OCI-LY3 (cell line): ENCODE results near the gene SLC37A1.

Source experiments
- EZH2phosphoT487 ChIP-seq: fragments of 200-600 bp; shearing (Covaris generic); IDR thresholded peaks from 2 replicates; pipeline ENCODE4 v1.6.1; 2018; ENCODE audit warnings: antibody characterized with exemption, mixed run types, low read depth
- TF ChIP-seq, protein P1 (sequence below): fragments of 200-600, 300-600 bp; sonication (generic); IDR thresholded peaks from 2 replicates; pipeline ENCODE4 v1.5.1; 2014; ENCODE audit warnings: antibody characterized with exemption, low read length, low read depth

DNA sequence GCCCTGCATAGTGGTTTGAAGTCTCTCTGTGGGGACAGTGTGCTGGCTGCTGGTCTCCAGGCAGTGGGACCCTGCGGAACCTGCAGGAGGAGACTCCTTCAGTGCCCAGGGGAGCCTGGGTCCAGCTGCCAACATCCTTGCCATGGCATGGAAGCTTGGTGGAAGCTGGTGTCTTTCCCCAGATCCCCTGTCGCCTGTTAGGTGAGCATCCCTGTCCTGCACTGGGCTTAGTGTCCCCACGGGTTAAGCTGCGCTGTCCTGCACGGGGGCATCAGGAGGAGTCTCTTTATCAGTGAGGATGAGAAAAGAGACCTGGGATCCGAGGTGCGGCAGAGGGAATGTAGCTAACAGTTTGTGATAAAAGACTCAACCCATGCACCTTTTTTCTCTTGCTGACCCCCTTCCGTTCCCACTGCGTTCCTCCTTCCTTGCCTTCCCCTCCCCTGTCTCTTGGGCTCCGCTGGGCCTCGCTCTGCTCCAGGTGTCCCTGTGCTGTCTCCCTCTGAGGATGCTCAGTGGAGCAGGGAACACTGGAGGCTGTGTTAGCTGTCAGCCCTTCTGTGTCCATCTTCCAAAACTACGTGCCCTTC is 59.3 kb downstream of the SLC37A1 start:
- TF ChIP-seq, protein P1, sequence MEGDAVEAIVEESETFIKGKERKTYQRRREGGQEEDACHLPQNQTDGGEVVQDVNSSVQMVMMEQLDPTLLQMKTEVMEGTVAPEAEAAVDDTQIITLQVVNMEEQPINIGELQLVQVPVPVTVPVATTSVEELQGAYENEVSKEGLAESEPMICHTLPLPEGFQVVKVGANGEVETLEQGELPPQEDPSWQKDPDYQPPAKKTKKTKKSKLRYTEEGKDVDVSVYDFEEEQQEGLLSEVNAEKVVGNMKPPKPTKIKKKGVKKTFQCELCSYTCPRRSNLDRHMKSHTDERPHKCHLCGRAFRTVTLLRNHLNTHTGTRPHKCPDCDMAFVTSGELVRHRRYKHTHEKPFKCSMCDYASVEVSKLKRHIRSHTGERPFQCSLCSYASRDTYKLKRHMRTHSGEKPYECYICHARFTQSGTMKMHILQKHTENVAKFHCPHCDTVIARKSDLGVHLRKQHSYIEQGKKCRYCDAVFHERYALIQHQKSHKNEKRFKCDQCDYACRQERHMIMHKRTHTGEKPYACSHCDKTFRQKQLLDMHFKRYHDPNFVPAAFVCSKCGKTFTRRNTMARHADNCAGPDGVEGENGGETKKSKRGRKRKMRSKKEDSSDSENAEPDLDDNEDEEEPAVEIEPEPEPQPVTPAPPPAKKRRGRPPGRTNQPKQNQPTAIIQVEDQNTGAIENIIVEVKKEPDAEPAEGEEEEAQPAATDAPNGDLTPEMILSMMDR: no peak
- no peak for TF ChIP-seq EZH2phosphoT487
